B cell (primary cell): ENCODE results near the gene ITPKB. TPM values are rescaled to one million over a fixed set of nuclear protein-coding genes. Genes with fewer than 3 reads are reported as not detected.

Experiments used
- ATAC-seq: fragments of 200-7000 bp; cut with Tn5 transposase; one replicate; pipeline ENCODE4 v1.10.0; 2021; ENCODE audit warnings: low read depth, mild to moderate bottlenecking, moderate number of reproducible peaks, moderate library complexity
- CTCF ChIA-PET: fragments of 350-600 bp; sonication (Branson Sonifier 250); formaldehyde crosslinking; loops from one replicate; lab custom pipeline; 2021; ENCODE audit warnings: antibody characterized with exemption, inconsistent platforms; lab: Charles Lee
- POLR2A ChIA-PET: fragments of 350-600 bp; sonication (Branson Sonifier 250); formaldehyde crosslinking; loops from one replicate; lab custom pipeline; 2021; ENCODE audit warnings: antibody characterized with exemption; lab: Charles Lee
- DNase-seq: peaks from one replicate; pipeline ENCODE4 v3.0.0; 2013
- H2AFZ ChIP-seq: 2 replicates; pipeline ENCODE4 v1.6.1; 2012; ENCODE audit warnings: mild to moderate bottlenecking, low read depth, low read length; ENCODE audit not compliant: insufficient read depth, poor library complexity, severe bottlenecking
- H3K27ac ChIP-seq, 2 donors: 1 replicate in 1 of 2; 2 replicates in 1 of 2; pipeline ENCODE4 v1.5.1; 2012 to 2013; ENCODE audit warnings: low read length in 2 of 2, mild to moderate bottlenecking in 2 of 2, moderate library complexity in 1 of 2
- H3K27me3 ChIP-seq, 4 experiments: fragments of 200-600 bp in 1 of 4; sonication (generic) in 1 of 4; replicated peaks in 1 of 4; 1 replicate in 2 of 4; 2 replicates in 2 of 4; pipeline versions ENCODE4 v1.6.1 to v1.7.0; 2013 to 2016; ENCODE audit warnings: low read length in 3 of 4, mild to moderate bottlenecking in 2 of 4, mixed read lengths in 1 of 4, moderate library complexity in 1 of 4; ENCODE audit not compliant: insufficient read depth in 4 of 4, control insufficient read depth in 3 of 4; ENCODE audit errors: control extremely low read depth in 1 of 4
- H3K36me3 ChIP-seq, 2 experiments: replicated peaks in 1 of 2; 1 replicate in 1 of 2; 2 replicates in 1 of 2; pipeline versions ENCODE4 v1.6.1 to v1.7.1; 2013; ENCODE audit warnings: low read length in 1 of 2; ENCODE audit not compliant: insufficient read depth in 2 of 2, control insufficient read depth in 1 of 2; ENCODE audit errors: control extremely low read depth in 1 of 2, extremely low read depth in 1 of 2
- H3K4me1 ChIP-seq, 2 donors: fragments of 200-600 bp in 1 of 2; sonication (generic) in 1 of 2; 1 replicate in 1 of 2; 2 replicates in 1 of 2; pipeline versions ENCODE4 v1.5.1 to v1.6.1; 2013 to 2017; ENCODE audit warnings: low read length in 2 of 2; ENCODE audit not compliant: control insufficient read depth in 2 of 2, insufficient read depth in 2 of 2
- H3K4me2 ChIP-seq: replicated peaks from 2 replicates; pipeline ENCODE3; 2012; ENCODE audit warnings: mild to moderate bottlenecking, low read depth, low read length; ENCODE audit not compliant: poor library complexity, severe bottlenecking
- H3K4me3 ChIP-seq, 5 experiments: fragments of 200-600 bp in 1 of 5; sonication (generic) in 1 of 5; 1 replicate in 3 of 5; 2 replicates in 2 of 5; pipeline versions ENCODE4 v1.5.1 to v1.7.0; 2011 to 2016; ENCODE audit warnings: low read length in 4 of 5, mild to moderate bottlenecking in 4 of 5, low read depth in 2 of 5, control low read depth in 1 of 5, moderate library complexity in 1 of 5; ENCODE audit not compliant: insufficient read depth in 1 of 5; ENCODE audit errors: control extremely low read depth in 1 of 5, extremely low read depth in 1 of 5
- H3K79me2 ChIP-seq: fragments of 200-600 bp; sonication (generic); one replicate; pipeline ENCODE4 v1.6.0; 2016; ENCODE audit warnings: low read length; ENCODE audit not compliant: control insufficient read depth, insufficient read depth
- H3K9ac ChIP-seq: fragments of 200-600 bp; sonication (generic); 2 replicates; pipeline ENCODE4 v1.6.1; 2017; ENCODE audit warnings: mild to moderate bottlenecking, low read length, moderate library complexity
- H3K9me3 ChIP-seq, 3 donors: one replicate each; pipeline versions ENCODE4 v1.6.1 to v1.7.1; 2013; ENCODE audit warnings: low read length in 2 of 3; ENCODE audit not compliant: control insufficient read depth in 2 of 3, insufficient read depth in 1 of 3; ENCODE audit errors: control extremely low read depth in 1 of 3
- H4K20me1 ChIP-seq: 2 replicates; pipeline ENCODE4 v1.6.0; 2012; ENCODE audit warnings: mild to moderate bottlenecking, low read length; ENCODE audit not compliant: insufficient read depth, control insufficient read depth, poor library complexity, severe bottlenecking
- H3K27ac Mint-ChIP-seq: one replicate; pipeline ENCODE4 v1.8.0; 2021; ENCODE audit warnings: mixed read lengths
- H3K27me3 Mint-ChIP-seq: one replicate; pipeline ENCODE4 v1.8.0; 2021; ENCODE audit warnings: mixed read lengths
- H3K4me1 Mint-ChIP-seq: one replicate; pipeline ENCODE4 v1.8.0; 2021; ENCODE audit warnings: mixed read lengths
- H3K4me3 Mint-ChIP-seq: one replicate; pipeline ENCODE4 v1.8.0; 2021; ENCODE audit warnings: mixed read lengths
- H3K9me3 Mint-ChIP-seq: one replicate; pipeline ENCODE4 v1.8.0; 2022; ENCODE audit warnings: mixed read lengths; ENCODE audit not compliant: insufficient read depth
- CTCF ChIP-seq: fragments of 200-600 bp; IDR thresholded peaks from one replicate; pipeline ENCODE4 v1.8.0; 2022; ENCODE audit warnings: antibody characterized with exemption, mild to moderate bottlenecking
- EZH2 ChIP-seq: IDR thresholded peaks from 2 replicates; pipeline ENCODE4 v1.6.1; 2012; ENCODE audit warnings: borderline replicate concordance, low read depth, mild to moderate bottlenecking, moderate library complexity, low read length; ENCODE audit not compliant: insufficient read depth, poor library complexity, severe bottlenecking
- WGBS: methylation state at CpG from one replicate; pipeline ENCODE4 v1.1.5; 2013; ENCODE audit warnings: missing lambda C conversion rate; ENCODE audit not compliant: insufficient coverage; 5-methylcytosine and 5-hydroxymethylcytosine counted together
- intact Hi-C: fragments of 100-400 bp; cut with micrococcal nuclease; formaldehyde crosslinking; loops from one replicate; pipeline ENCODE4 v1.10.0; 2022
- polyA plus RNA-seq: library from polyadenylated mRNA; depleted of rRNA; stranded (reverse); fragments of >200 nt; gene quantifications from 2 replicates; pipeline ENCODE4 v1.2.3, GENCODE V29; 2012
- total RNA-seq, 2 donors: library from RNA; stranded (reverse); fragments of 120-200 nt in 1 of 2; gene quantifications; 1 replicate in 1 of 2; 2 replicates in 1 of 2; pipeline versions ENCODE4 v1.2.3 to v1.2.4, GENCODE V29; 2013 to 2022

The ITPKB gene
- total and polyA plus RNA-seq, 2 donors (not counting 1 experiment from before 2014, with no cell fraction given): 21.8 to 93.5 TPM

GRCh38 chr1:226762055-226762454 is 23.0 kb upstream of the ITPKB start:
- Histone ChIP-seq H3K27ac (no peak overlapping the region), H2AFZ (no peak overlapping the region), H3K4me1 (no peaks in the 10 kb centered on the region), H3K27me3 (peaks cover 0 to 8% (median 4%) of the 10 kb centered on the region in 4 experiments), H3K4me3 (no peak overlapping the region), H3K9me3 (no peaks in the 10 kb centered on the region), H4K20me1 (no peaks in the 10 kb centered on the region), H3K9ac (no peak overlapping the region), H3K36me3 (no peaks in the 10 kb centered on the region), H3K4me2 (no peak overlapping the region), H3K79me2 (no peaks in the 10 kb centered on the region)
- Mint-ChIP-seq H3K27ac (no peak overlapping the region), H3K27me3 (peaks cover 24% of the 10 kb centered on the region), H3K4me1 (peaks cover 10% of the 10 kb centered on the region), H3K9me3 (no peaks in the 10 kb centered on the region), H3K4me3 (no peak overlapping the region)
- CTCF ChIA-PET: no interaction called here
- no peak for TF ChIP-seq EZH2
- TF ChIP-seq CTCF: no peak
- no peak for ATAC-seq
- WGBS: 100% methylated on average over 2 of the region's 4 CpGs
- no peak for DNase-seq
- intact Hi-C loops: no loop called here
- POLR2A ChIA-PET: no interaction called here

- ChIA-PET POLR2A (no interaction called here), CTCF (no interaction called here)
- no CpG with 5 or more reads among the region's 1 CpG for WGBS
- H3K36me3 ChIP-seq: no peaks in the 10 kb centered on the region
- DNase-seq (no peak), ATAC-seq (no peak)
- no peak overlapping the region for H3K4me3 Mint-ChIP-seq
- intact Hi-C loops: no loop called here
- H4K20me1 ChIP-seq: no peaks in the 10 kb centered on the region
- H3K79me2 ChIP-seq: no peaks in the 10 kb centered on the region
- no peak overlapping the region for H3K9ac ChIP-seq
- no peaks in the 10 kb centered on the region for H3K9me3 Mint-ChIP-seq
- no peak overlapping the region for H3K27ac ChIP-seq
- no peak overlapping the region for H2AFZ ChIP-seq
- peaks cover 22% of the 10 kb centered on the region for H3K27me3 Mint-ChIP-seq
- no peak overlapping the region for H3K4me2 ChIP-seq
- no peaks in the 10 kb centered on the region for H3K9me3 ChIP-seq
- no peak overlapping the region for H3K4me3 ChIP-seq
- H3K4me1 ChIP-seq: no peaks in the 10 kb centered on the region
- TF ChIP-seq EZH2: no peak
- no peak for TF ChIP-seq CTCF
- peaks cover 0 to 8% (median 4%) of the 10 kb centered on the region in 4 experiments for H3K27me3 ChIP-seq
- no peak overlapping the region for H3K27ac Mint-ChIP-seq
- peaks cover 7% of the 10 kb centered on the region for H3K4me1 Mint-ChIP-seq
These were observed 22.2 kb upstream of the ITPKB start for GRCh38 chr1:226761322-226761721.
